Keratinocyte (primary cell): Measurements from ENCODE around the gene POU3F2.

Experiments
- EZH2 ChIP-seq: IDR thresholded peaks from one replicate; pipeline ENCODE4 v1.6.1; 2012; ENCODE audit warnings: inconsistent platforms, mild to moderate bottlenecking, low read length, moderate library complexity
- TF ChIP-seq, protein P1 (sequence below), 3 experiments: IDR thresholded peaks in 1 of 3; conservative IDR thresholded peaks in 1 of 3; optimal IDR thresholded peaks in 1 of 3; 2 replicates in 2 of 3; 3 replicates in 1 of 3; pipeline versions ENCODE3 to v1.5.1; 2011; ENCODE audit warnings: low read length in 3 of 3, mild to moderate bottlenecking in 3 of 3, moderate library complexity in 2 of 3, control low read depth in 1 of 3, inconsistent platforms in 1 of 3; ENCODE audit not compliant: insufficient read depth in 2 of 3; ENCODE audit errors: extremely low read depth in 1 of 3

DNA sequence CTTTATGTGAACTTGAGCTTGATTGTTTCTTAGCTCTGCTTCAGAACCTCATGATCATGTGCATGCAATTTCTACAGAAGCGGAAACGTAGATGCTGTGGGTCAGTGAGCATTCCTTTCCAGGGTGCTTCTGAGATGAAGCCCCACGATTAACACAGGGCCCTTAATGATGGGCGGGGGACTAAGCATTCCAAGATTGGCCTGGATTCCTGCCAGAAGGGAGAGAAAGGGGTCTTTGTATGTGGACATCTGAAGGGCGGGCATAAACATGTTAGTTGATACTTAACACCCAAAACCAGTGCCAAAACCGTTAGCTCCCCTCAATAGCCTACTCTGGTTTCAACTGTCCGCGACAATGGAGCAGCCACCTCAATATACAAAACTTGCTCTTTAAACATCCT is 46.9 kb upstream of the POU3F2 start:
- TF ChIP-seq, protein P1, sequence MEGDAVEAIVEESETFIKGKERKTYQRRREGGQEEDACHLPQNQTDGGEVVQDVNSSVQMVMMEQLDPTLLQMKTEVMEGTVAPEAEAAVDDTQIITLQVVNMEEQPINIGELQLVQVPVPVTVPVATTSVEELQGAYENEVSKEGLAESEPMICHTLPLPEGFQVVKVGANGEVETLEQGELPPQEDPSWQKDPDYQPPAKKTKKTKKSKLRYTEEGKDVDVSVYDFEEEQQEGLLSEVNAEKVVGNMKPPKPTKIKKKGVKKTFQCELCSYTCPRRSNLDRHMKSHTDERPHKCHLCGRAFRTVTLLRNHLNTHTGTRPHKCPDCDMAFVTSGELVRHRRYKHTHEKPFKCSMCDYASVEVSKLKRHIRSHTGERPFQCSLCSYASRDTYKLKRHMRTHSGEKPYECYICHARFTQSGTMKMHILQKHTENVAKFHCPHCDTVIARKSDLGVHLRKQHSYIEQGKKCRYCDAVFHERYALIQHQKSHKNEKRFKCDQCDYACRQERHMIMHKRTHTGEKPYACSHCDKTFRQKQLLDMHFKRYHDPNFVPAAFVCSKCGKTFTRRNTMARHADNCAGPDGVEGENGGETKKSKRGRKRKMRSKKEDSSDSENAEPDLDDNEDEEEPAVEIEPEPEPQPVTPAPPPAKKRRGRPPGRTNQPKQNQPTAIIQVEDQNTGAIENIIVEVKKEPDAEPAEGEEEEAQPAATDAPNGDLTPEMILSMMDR (optimal IDR thresholded peaks at IDR 0.05 in 1 of 3, IDR thresholded peaks at IDR 0.05 in 1 of 3, conservative IDR thresholded peaks at IDR 0.05 in 1 of 3; ENCODE audit: extremely low read depth in 1 of 3, insufficient read depth in 2 of 3, low read length in 3 of 3), result no peak
- no peak for TF ChIP-seq EZH2
